Gastrocnemius medialis (tissue), 4 donors: ENCODE measurements around the gene WSCD1. TPM values are rescaled to one million over a fixed set of nuclear protein-coding genes. Genes with fewer than 3 reads are reported as not detected.

ENCODE experiments used
- ATAC-seq, 2 donors: fragments of 150-250 bp; one replicate each; pipeline ENCODE4 v1.9.1; 2016
- DNase-seq, 2 donors: peaks; one replicate each; pipeline ENCODE4 v3.0.0-alpha.2; 2019
- H3K27ac ChIP-seq, 4 donors: fragments of 200-600 bp; sonication (generic); 1 replicate in 1 of 4; 2 replicates in 3 of 4; pipeline ENCODE4 v1.5.1; 2016 to 2018; ENCODE audit warnings: mild to moderate bottlenecking in 2 of 4, moderate library complexity in 1 of 4
- H3K27me3 ChIP-seq, 3 donors: fragments of 200-600 bp; sonication (generic) in 2 of 3; 1 replicate in 1 of 3; 2 replicates in 2 of 3; pipeline versions ENCODE4 v1.5.1 to v1.6.0; 2016 to 2019; ENCODE audit warnings: mild to moderate bottlenecking in 1 of 3, moderate library complexity in 1 of 3
- H3K36me3 ChIP-seq, 2 donors: fragments of 200-600 bp; sonication (generic) in 1 of 2; one replicate each; pipeline ENCODE4 v1.5.1; 2017 to 2018
- H3K4me1 ChIP-seq, 2 donors: fragments of 200-600 bp; sonication (generic) in 1 of 2; one replicate each; pipeline ENCODE4 v1.5.1; 2016 to 2017; ENCODE audit warnings: mild to moderate bottlenecking in 2 of 2
- H3K4me3 ChIP-seq, 4 donors: fragments of 200-600 bp; sonication (generic) in 3 of 4; 1 replicate in 1 of 4; 2 replicates in 3 of 4; pipeline ENCODE4 v1.5.1; 2016 to 2019; ENCODE audit warnings: mild to moderate bottlenecking in 2 of 4
- H3K9me3 ChIP-seq, 3 donors: fragments of 200-600 bp; sonication (generic) in 2 of 3; 1 replicate in 1 of 3; 2 replicates in 2 of 3; pipeline ENCODE4 v1.5.1; 2016 to 2019
- POLR2A ChIP-seq, 2 donors: fragments of 450-650 bp; IDR thresholded peaks; one replicate each; pipeline ENCODE4 v1.6.1; 2017; ENCODE audit warnings: antibody characterized with exemption in 2 of 2, mild to moderate bottlenecking in 2 of 2, moderate library complexity in 2 of 2
- in situ Hi-C, 4 donors: fragments of 200-750 bp; cut with MboI; loops; one replicate each; pipeline versions ENCODE4 v1.15.0 to v1.8.0; 2017; ENCODE audit warnings: low sequenced_read_pairs in 4 of 4
- intact Hi-C: fragments of 100-400 bp; cut with DNase I; formaldehyde crosslinking; loops from one replicate; pipeline ENCODE4 v1.15.1; 2023; ENCODE audit warnings: low total_unique reads
- total RNA-seq, 4 donors: library from RNA; depleted of rRNA; stranded (reverse); fragments of >200 nt; gene quantifications; one replicate each; pipeline versions ENCODE4 v1.1.0 to v1.2.3, GENCODE V29; 2016
- TF ChIP-seq, protein P1 (sequence below), 5 experiments: fragments of 450-650 bp in 3 of 5; fragments of 200-600 bp in 2 of 5; sonication (generic) in 2 of 5; IDR thresholded peaks in 4 of 5; conservative IDR thresholded peaks in 1 of 5; 1 replicate in 4 of 5; 2 replicates in 1 of 5; pipeline ENCODE4 v1.5.1; 2016 to 2019; ENCODE audit warnings: antibody characterized with exemption in 5 of 5, mild to moderate bottlenecking in 3 of 5, moderate library complexity in 3 of 5

Gene WSCD1
- total RNA-seq, 4 donors from 2014 or later, result 2.7 to 15.3 (median 5.9) TPM

DNA sequence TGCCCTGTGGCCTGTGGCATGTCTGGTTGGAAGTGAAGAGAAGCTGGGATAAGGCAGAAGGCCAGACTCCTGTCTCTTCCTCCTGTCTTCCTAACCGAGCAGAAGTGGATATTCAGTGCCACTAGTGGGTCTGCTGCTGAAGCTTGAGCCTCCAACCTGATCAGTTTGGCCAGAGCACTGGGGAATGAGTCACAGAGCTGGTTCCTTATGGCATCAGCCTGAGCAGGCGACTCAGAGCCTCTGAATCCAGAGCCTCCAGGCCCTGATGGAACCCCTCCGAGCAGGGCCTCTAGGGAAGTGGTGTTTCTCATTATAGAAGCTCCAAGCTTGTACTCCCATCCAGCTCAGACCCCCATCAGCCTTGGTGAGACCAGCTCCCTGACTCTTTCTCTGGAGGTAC lies 2.0 kb downstream of the WSCD1 start:
- in situ Hi-C loops, result loop anchor here in 2 of 4 donors (25.0 kb wide), 3 partner anchors 90 to 485 kb away; partner anchors contain the start of gene NLRP1 (in 2 of the 2)
- no peak for ATAC-seq
- no peak for TF ChIP-seq POLR2A (IDR thresholded peaks at IDR 0.05)
- TF ChIP-seq, protein P1, sequence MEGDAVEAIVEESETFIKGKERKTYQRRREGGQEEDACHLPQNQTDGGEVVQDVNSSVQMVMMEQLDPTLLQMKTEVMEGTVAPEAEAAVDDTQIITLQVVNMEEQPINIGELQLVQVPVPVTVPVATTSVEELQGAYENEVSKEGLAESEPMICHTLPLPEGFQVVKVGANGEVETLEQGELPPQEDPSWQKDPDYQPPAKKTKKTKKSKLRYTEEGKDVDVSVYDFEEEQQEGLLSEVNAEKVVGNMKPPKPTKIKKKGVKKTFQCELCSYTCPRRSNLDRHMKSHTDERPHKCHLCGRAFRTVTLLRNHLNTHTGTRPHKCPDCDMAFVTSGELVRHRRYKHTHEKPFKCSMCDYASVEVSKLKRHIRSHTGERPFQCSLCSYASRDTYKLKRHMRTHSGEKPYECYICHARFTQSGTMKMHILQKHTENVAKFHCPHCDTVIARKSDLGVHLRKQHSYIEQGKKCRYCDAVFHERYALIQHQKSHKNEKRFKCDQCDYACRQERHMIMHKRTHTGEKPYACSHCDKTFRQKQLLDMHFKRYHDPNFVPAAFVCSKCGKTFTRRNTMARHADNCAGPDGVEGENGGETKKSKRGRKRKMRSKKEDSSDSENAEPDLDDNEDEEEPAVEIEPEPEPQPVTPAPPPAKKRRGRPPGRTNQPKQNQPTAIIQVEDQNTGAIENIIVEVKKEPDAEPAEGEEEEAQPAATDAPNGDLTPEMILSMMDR (IDR thresholded peaks at IDR 0.05 in 4 of 5, conservative IDR thresholded peaks at IDR 0.05 in 1 of 5), result no peak
- no peak overlapping the region for H3K4me3 ChIP-seq
- intact Hi-C loops, result no loop called here
- H3K36me3 ChIP-seq, result no peaks in the 10 kb centered on the region
- no peaks in the 10 kb centered on the region for H3K9me3 ChIP-seq
- H3K27me3 ChIP-seq, result no peaks in the 10 kb centered on the region
- H3K4me1 ChIP-seq, result peaks cover 35 to 36% of the 10 kb centered on the region in 2 donors
- DNase-seq, result no peak
- no peak overlapping the region for H3K27ac ChIP-seq

DNA sequence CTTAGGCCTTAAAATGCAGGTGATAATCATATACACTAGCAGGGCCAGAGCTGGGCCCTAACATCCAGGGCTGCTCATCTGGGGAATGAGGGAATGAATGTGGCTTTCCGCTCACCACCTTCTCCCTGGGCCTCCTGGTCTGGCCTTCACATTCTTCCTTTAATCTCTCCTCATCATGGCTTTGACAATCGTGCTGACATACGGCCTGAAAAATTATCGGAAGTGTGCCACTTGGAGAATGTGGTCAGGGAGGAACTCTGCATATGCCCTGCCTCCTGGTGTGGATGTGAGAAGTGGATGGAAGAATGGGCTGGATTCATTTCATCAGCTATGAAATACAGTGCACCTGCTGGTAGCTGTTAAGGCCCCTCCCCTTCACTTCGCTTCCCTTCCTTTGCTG lies 2.4 kb downstream of the WSCD1 start:
- H3K27me3 ChIP-seq, result no peaks in the 10 kb centered on the region

DNA sequence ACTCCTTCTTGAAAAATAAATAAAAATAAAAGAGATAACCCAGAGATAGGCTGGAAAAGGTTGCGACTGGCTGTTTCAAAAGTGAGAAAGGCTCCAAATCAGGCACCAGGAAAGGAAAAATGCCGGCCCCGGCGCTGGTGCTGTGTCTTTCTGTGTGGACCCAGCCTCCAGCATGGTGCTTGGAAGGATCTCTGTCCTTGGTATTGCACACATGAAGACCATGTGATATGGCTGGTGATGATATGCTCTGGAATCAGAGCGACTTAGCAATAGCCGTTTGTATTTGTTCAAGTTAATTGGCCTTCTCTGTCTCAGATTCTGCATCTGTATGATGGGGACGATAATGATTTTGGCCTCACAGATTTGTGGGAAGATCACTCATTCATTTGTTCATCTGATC lies 3.4 kb downstream of the WSCD1 start:
- Histone ChIP-seq H3K36me3 (no peaks in the 10 kb centered on the region), H3K27me3 (no peaks in the 10 kb centered on the region), H3K27ac (no peak overlapping the region), H3K4me3 (no peak overlapping the region), H3K4me1 (peaks cover 35 to 36% of the 10 kb centered on the region in 2 donors), H3K9me3 (no peaks in the 10 kb centered on the region)
- ATAC-seq, result no peak
- in situ Hi-C loops, result loop anchor here in 2 of 4 donors (25.0 kb wide), 3 partner anchors 89 to 486 kb away; partner anchors contain the start of gene NLRP1 (in 2 of the 2)
- DNase-seq, result no peak
- TF ChIP-seq, protein P1 (IDR thresholded peaks at IDR 0.05 in 4 of 5, conservative IDR thresholded peaks at IDR 0.05 in 1 of 5), result no peak
- TF ChIP-seq POLR2A (IDR thresholded peaks at IDR 0.05), result no peak
- intact Hi-C loops, result no loop called here

More for the DNA sequence above, 2.4 kb downstream of the WSCD1 start:
- intact Hi-C loops, result no loop called here
- TF ChIP-seq, protein P1 (IDR thresholded peaks at IDR 0.05 in 4 of 5, conservative IDR thresholded peaks at IDR 0.05 in 1 of 5), result no peak
- TF ChIP-seq POLR2A (IDR thresholded peaks at IDR 0.05), result no peak
- no peaks in the 10 kb centered on the region for H3K9me3 ChIP-seq
- peaks cover 35 to 36% of the 10 kb centered on the region in 2 donors for H3K4me1 ChIP-seq
- no peaks in the 10 kb centered on the region for H3K36me3 ChIP-seq
- DNase-seq (no peak), ATAC-seq (no peak)
- in situ Hi-C loops, result loop anchor here in 2 of 4 donors (25.0 kb wide), 3 partner anchors 90 to 485 kb away; partner anchors contain the start of gene NLRP1 (in 2 of the 2)
- H3K27ac ChIP-seq, result no peak overlapping the region
- H3K4me3 ChIP-seq, result no peak overlapping the region

DNA sequence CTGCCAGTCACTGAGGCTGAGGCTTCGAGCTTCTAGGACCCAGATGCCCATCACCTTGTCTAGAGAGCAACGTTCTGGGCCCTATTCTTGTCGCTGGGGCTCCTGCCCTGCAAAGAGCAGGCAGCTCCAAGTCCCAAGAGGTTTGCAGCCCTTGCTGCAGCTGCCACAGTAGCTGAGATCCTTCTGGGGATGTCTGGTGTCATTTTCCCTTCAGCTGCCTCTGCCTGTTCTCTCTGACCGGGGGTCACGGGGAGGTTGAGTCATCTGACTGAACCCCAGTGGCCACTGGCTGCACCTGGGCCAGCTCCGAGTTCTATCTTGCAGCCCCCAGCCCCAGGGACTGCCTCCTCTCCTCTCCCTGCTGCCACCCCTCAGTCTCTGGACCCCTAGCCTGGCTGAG lies 4.9 kb downstream of the WSCD1 start:
- in situ Hi-C loops (no loop called here), intact Hi-C loops (no loop called here)
- Histone ChIP-seq H3K4me3 (no peak overlapping the region), H3K27me3 (no peaks in the 10 kb centered on the region), H3K9me3 (no peaks in the 10 kb centered on the region), H3K36me3 (no peaks in the 10 kb centered on the region), H3K27ac (peak overlapping the region in 3 of 4 donors; percentile 20 to 62 (median 58)), H3K4me1 (peaks cover 27 to 35% of the 10 kb centered on the region in 2 donors)
- ATAC-seq (peak in 1 of 2 donors; percentile 57), DNase-seq (peak in 1 of 2 donors; percentile 61)
- TF ChIP-seq, protein P1 (IDR thresholded peaks at IDR 0.05 in 4 of 5, conservative IDR thresholded peaks at IDR 0.05 in 1 of 5), result no peak
- TF ChIP-seq POLR2A (IDR thresholded peaks at IDR 0.05), result no peak

DNA sequence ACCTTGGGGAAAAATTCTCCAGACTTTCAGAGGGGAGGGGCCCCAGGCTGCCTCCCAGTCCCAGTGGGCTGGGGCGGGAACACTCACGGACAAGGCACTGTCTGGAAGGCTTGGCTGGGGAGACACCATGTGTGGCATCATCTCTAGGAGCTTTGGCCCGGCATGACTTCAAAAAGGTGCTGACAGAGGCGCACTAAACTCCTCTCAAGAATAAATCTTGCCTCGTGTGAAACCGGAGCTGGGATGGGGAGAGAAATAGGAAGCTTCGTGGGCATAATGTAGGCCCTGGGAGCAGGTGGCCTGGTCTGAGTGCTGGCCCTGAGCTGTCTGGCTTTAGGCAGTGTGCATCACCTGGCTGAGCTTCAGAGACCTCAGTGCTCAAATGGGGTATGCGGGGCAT lies 5.7 kb downstream of the WSCD1 start:
- in situ Hi-C loops (no loop called here), intact Hi-C loops (no loop called here)
- Histone ChIP-seq H3K27me3 (no peaks in the 10 kb centered on the region), H3K9me3 (no peaks in the 10 kb centered on the region), H3K4me3 (no peak overlapping the region), H3K36me3 (no peaks in the 10 kb centered on the region), H3K4me1 (peaks cover 32 to 35% of the 10 kb centered on the region in 2 donors), H3K27ac (peak overlapping the region; percentile 37 to 62 (median 57))
- peak; percentile 79 to 92 for ATAC-seq
- no peak for TF ChIP-seq POLR2A (IDR thresholded peaks at IDR 0.05)
- peak; percentile 57 to 80 for DNase-seq
